ENCODE results near the gene EHMT2. TPM values are rescaled to one million over a fixed set of nuclear protein-coding genes. Genes with fewer than 3 reads are reported as not detected.

Gene EHMT2
- total RNA-seq, 2 experiments from 2014 or later: 55.4 to 56.8 TPM

DNA sequence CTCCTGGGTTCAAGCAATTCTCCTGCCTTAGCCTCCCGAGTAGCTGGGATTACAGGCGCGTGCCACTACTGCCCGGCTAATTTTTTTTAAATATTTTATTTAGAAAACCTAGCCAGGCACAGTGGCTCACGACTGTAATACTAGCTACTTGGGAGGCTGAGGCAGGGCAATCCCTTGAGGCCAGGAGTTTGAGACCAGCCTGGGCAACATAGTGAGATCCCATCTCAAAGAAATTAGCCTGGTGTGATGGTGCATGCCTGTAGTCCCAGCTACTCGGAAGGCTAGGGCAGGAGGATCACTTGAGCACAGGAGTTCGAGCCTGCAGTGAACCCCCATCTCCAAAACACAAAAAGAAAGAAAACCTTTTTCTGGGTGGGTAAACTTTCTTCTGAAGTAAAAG lies 21.1 kb downstream of the EHMT2 start:
- Mint-ChIP-seq H3K4me1 (ENCODE audit: low read depth) (no peaks in the 10 kb centered on the region), H3K4me3 (no peak overlapping the region), H3K27ac (no peak overlapping the region), H3K36me3 (ENCODE audit: low read depth) (peaks cover 13% of the 10 kb centered on the region), H3K27me3 (no peaks in the 10 kb centered on the region), H3K9me3 (no peaks in the 10 kb centered on the region)
- ChIA-PET POLR2A (interaction anchor here (1.1 kb wide), 1 partner anchor 41 kb away, joined by 3 read pairs; no protein-coding TSS in a partner anchor), CTCF (no interaction called here)
- no peak for DNase-seq
- intact Hi-C loops (cut with micrococcal nuclease): no loop called here
- TF ChIP-seq, protein P1, sequence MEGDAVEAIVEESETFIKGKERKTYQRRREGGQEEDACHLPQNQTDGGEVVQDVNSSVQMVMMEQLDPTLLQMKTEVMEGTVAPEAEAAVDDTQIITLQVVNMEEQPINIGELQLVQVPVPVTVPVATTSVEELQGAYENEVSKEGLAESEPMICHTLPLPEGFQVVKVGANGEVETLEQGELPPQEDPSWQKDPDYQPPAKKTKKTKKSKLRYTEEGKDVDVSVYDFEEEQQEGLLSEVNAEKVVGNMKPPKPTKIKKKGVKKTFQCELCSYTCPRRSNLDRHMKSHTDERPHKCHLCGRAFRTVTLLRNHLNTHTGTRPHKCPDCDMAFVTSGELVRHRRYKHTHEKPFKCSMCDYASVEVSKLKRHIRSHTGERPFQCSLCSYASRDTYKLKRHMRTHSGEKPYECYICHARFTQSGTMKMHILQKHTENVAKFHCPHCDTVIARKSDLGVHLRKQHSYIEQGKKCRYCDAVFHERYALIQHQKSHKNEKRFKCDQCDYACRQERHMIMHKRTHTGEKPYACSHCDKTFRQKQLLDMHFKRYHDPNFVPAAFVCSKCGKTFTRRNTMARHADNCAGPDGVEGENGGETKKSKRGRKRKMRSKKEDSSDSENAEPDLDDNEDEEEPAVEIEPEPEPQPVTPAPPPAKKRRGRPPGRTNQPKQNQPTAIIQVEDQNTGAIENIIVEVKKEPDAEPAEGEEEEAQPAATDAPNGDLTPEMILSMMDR (IDR thresholded peaks at IDR 0.05): no peak
- ATAC-seq: no peak

DNA sequence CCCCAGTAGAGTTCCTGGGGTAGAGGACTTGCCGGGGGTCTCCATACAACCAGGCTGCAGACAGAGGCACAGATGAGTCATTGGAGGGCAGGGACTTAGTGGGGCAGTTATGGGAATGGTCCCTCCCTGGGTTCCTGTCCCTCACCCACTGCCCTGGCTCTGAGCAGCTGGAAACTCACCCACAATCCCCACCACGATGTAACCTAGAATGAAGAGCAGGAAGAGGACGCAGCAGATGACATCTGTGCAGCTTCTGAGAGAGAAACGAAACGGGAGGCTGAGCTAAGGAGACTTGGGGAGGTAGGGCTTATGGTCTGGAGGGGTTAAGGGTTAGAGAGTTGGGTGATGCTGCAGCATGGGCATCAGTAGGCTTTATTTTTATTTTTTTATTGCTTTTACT lies 21.6 kb downstream of the EHMT2 start:
- ChIA-PET CTCF (interaction anchor here (1.1 to 2.3 kb wide), 3 partner anchors 12 to 37 kb away, joined by 3 to 9 read pairs (median 3); no protein-coding TSS in a partner anchor), POLR2A (interaction anchor here (1.1 to 2.0 kb wide), 2 partner anchors 12 to 41 kb away, joined by 3 to 9 read pairs; partner anchors contain the start of gene NEU1)
- Mint-ChIP-seq H3K36me3 (ENCODE audit: low read depth) (peaks cover 8% of the 10 kb centered on the region), H3K27me3 (no peaks in the 10 kb centered on the region), H3K27ac (no peak overlapping the region), H3K4me3 (no peak overlapping the region), H3K9me3 (no peaks in the 10 kb centered on the region), H3K4me1 (ENCODE audit: low read depth) (no peaks in the 10 kb centered on the region)
- intact Hi-C loops (cut with micrococcal nuclease): no loop called here
- DNase-seq: no peak
- no peak for ATAC-seq
- TF ChIP-seq, protein P1 (IDR thresholded peaks at IDR 0.05): no peak

DNA sequence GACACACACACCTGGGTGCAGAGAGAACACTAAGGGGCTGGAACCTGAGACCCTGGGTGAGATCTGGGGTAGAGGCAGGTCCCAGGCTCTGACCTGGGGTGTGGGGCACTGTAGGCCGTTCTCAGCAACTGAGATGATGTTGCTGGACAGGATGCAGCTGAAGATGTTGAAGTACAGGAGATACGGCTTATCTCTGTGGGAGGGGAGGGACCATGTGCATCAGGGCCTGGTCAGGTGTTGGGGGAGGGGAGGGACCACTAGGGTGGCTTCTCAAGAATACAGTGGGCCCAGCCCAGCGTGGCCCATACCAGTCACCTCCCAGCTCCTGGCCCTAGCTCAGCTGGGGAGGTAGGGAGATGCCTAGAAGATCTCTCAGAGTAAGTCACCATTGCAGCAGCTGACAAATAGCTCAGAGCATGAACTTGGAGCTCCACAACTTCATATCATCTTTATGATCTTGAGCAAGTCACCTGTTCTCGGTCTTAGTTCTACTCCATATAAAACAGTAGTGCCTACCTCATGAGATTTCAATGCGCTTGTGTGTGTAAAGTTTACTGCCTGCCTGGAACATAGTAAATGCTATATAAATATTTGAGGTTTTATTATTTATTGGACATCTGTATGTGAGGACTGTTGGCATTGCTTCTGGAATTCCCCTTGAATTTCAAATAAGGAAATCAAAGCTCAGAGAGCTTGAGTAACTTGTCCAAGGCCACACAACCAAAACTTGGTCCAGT lies 22.5 kb downstream of the EHMT2 start:
- Mint-ChIP-seq H3K36me3 (ENCODE audit: low read depth) (peaks cover 4% of the 10 kb centered on the region), H3K4me1 (ENCODE audit: low read depth) (no peaks in the 10 kb centered on the region), H3K9me3 (no peaks in the 10 kb centered on the region), H3K27me3 (no peaks in the 10 kb centered on the region), H3K4me3 (no peak overlapping the region), H3K27ac (no peak overlapping the region)
- ATAC-seq (no peak), DNase-seq (no peak)
- TF ChIP-seq, protein P1 (IDR thresholded peaks at IDR 0.05): no peak
- POLR2A ChIA-PET: interaction anchor here (0.8 to 2.0 kb wide), 3 partner anchors 11 to 245 kb away, joined by 3 to 9 read pairs (median 5); partner anchors contain the start of gene NEU1
- intact Hi-C loops (cut with micrococcal nuclease): no loop called here
- CTCF ChIA-PET: interaction anchor here (1.1 to 2.3 kb wide), 3 partner anchors 11 to 36 kb away, joined by 3 to 9 read pairs (median 3); no protein-coding TSS in a partner anchor

DNA sequence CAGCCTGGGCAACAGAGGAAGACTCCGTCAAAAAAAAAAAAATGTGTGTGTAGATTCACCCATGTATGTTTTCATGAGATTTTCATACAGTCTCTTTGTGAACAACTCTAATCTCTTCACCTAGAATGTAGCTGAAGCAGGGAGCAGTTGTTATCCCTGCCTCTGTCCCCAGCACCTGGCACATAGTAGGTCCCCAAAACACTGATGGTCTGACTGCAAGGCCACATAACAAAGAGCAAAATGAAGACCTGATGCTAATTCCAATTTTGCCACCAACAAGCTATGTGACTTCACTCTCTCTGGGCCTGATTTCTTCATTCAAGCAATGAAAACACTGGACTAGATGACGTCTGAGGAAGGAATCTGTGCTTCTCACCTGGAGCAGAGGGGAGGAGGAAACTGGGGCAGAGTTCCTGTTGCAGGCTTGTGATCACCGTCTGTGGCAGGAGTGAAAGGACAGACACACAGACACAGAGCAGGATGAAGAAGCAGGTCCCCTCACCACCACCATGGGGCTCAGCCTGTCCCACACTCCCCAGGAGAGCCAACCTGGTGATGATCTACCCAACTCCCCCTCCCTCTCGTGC lies 23.3 kb downstream of the EHMT2 start:
- TF ChIP-seq, protein P1 (IDR thresholded peaks at IDR 0.05): no peak
- H3K9me3 Mint-ChIP-seq: no peaks in the 10 kb centered on the region
- POLR2A ChIA-PET: interaction anchor here (0.8 to 2.0 kb wide), 2 partner anchors 11 to 244 kb away, joined by 5 to 9 read pairs; partner anchors contain the start of gene NEU1
- no peak overlapping the region for H3K27ac Mint-ChIP-seq
- no peaks in the 10 kb centered on the region for H3K4me1 Mint-ChIP-seq (ENCODE audit: low read depth)
- intact Hi-C loops (cut with micrococcal nuclease): no loop called here
- DNase-seq: no peak
- CTCF ChIA-PET: interaction anchor here (2.3 kb wide), 1 partner anchor 14 kb away, joined by 9 read pairs; no protein-coding TSS in a partner anchor
- H3K27me3 Mint-ChIP-seq: no peaks in the 10 kb centered on the region
- H3K36me3 Mint-ChIP-seq (ENCODE audit: low read depth): no peaks in the 10 kb centered on the region
- H3K4me3 Mint-ChIP-seq: no peak overlapping the region
- ATAC-seq: no peak
